Cardiac septum (tissue), 1 donor: ENCODE measurements around the gene RRP12. TPM values are rescaled to one million over a fixed set of nuclear protein-coding genes. Genes with fewer than 3 reads are reported as not detected.
A peak's percentile ranks its signal among the peaks of the same experiment; 100 is the strongest.

ENCODE experiments used
- DNase-seq: peaks from one replicate; pipeline ENCODE4 v3.0.0-alpha.2; 2020; ENCODE audit warnings: low spot score
- intact Hi-C: fragments of 100-400 bp; cut with DNase I; formaldehyde crosslinking; loops from one replicate; pipeline ENCODE4 v1.14.0; 2022
- total RNA-seq: library from RNA; stranded (reverse); fragmentation: NEBNext Ultra II Directional; extraction: Animal tissue kit (Norgen Biotek cat#: 25700); gene quantifications from one replicate; pipeline ENCODE4 v1.2.1, GENCODE V29; 2021
- donor health status: DM: no; HTN: no; CAD: no.

The RRP12 gene
- total RNA-seq, 1 donor from 2014 or later = 23.5 TPM

DNA sequence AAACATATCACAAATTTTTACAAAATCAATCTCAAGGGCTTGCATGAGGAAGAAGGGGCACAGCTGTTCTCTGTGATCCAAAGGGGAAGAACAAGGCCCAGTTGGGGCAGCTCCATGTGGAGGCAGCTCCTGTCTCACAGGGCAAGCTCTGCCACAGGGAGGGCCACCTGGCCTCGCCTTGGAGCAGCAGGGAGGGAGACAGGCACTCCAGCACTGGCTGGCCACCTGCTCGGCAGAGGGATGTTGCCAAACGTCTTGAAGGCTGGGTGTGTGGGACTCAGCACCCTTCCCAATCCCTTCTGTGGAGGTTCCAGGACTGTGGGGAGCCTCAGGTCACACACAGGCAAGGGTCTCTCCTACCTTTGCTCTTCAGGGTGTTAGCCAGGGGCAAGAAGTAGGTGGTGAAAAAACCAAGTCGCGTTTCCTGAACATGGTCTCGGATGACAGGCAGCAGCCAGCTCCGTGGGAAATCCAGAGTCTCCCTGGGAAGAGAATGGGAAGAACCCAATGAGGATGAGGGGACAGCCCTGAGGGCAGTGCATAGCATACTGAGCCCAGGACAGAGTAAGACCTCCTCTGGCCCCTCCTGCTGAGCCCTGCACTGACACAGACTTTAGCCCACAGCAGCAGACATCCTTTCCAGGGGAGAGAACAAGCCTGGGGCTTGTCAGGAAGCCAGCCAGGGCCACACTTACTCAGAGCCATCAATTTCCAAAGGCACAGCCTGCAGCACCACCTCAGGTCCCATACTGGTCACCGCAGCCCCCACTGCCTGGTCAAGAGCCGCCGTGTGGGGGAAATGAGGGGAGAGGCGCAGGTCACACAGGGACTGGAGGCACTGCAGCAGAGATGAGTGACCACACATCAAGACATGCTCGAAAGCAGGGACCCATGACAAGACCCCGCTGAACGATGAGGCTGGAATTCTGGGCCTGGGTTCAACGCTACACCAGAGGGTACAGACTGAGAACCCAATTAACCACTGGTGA, 21.9 kb downstream of the RRP12 start:
- intact Hi-C loops = no loop called here

DNA sequence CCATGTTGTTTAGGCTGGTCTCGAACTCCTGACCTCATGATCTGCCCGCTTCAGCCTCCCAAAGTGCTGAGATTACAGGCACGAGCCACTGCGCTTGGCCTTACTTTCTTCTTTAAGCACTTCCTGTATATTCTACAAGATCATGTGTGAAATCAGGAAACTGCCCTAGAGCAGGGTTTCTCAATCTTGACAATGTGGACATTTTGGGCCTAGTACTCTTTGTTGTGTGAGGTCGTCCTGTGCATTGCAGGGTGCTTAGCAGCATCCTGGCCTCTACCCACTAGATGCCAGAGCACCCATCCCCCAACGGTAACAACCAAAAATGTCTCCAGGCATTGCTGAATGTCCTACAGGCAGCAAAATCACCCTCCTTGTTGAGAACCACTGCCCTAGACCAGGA, 24.7 kb downstream of the RRP12 start:
- no peak for DNase-seq
- intact Hi-C loops = no loop called here

More for the DNA sequence above, 21.9 kb downstream of the RRP12 start:
- DNase-seq = no peak

DNA sequence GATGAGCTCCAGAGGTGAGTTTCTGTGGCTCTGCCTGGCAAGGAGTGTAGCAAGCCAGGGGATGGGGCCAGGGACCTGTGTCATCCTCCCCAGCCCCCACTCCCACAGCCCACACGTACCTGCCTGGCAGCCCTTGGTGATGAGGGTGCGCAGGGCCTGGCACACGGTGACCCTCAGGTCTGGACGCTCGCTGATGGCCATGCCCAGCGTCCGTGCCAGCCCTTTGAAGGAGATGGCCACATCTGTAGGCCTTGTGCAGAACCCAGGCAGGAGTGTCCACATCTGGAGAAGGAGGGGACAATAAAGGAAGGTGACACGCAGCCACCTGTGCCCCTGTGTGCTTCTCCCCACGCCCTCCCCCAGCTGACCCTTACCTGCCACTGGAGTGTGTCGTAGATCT, 27.7 kb downstream of the RRP12 start:
- DNase-seq = no peak
- intact Hi-C loops = no loop called here

DNA sequence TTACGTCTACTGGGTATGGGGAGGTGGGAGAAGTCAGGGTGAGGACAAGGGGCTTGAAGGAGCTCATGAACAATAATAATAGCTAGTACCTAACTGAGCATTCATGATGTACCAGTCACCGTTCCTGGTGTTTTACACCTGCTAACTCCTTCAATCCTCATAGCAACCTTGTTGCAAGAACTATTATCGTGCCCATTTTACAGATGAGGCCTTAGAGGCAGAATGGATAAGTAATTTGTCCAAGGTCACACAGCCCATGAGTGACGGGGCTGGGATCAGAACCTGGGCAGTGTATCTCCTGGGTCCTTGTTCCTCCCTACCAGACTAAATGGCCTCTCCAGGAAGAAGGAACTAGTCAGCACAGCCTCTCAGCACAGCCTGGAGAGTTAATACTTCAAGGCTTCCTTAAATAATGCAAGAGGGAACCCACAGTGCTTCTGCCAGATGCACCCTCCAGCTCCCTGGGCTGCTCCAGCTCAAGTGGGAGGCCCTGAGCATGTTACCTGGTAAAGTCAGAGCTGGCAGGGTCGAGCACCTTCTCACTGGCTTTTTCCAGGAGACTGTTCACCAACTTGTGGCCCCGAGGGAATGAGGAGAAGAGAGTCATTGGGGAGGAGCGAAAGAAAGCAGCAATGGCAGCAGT, 28.8 kb downstream of the RRP12 start:
- no peak for DNase-seq
- intact Hi-C loops = no loop called here

DNA sequence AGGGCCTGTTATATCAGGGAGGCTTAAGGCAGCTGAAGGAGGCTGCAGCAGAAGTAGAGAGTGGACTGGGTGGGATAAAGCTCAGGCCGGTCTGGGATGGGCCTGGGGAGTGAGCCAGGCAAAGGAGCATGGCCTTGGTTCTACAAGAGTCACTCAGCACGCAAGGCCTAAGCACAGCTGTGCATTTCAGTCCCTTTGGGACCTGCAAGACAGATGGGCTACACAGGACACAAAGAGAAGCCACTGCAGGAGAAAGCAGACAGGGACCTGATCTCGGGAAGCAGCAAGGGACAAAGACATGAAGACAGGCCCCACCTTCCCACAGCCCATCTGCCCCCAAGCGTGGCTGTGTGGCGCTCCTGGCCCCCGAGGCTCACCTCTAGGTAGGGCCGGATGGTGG, 29.4 kb downstream of the RRP12 start:
- DNase-seq = no peak
- intact Hi-C loops = no loop called here

DNA sequence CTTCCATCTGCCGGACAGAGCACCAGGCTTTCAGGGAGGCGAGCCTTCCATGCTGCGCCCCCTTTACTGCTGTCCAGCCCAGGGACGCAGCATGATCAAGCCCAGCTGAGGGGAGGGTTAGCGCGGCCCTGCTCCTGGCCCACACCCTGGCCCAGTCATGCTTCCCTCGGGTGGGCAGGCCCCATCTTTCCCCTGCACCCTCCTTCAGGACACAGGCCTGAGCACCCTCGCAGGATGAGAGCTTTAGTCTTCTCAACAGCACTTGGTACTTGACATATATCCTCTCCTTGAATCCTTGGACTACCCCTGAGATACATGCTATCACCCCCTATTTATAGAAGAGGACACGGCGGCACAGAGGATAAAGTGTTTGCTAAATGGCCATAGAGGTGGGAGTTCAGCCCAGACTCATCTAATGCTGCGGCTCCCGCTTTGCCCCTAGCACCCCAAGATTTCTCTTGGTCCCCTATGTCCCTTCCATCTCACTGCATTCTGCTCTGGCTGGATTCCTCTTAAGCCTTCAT, 34.0 kb downstream of the RRP12 start:
- no peak for DNase-seq
- intact Hi-C loops = no loop called here

DNA sequence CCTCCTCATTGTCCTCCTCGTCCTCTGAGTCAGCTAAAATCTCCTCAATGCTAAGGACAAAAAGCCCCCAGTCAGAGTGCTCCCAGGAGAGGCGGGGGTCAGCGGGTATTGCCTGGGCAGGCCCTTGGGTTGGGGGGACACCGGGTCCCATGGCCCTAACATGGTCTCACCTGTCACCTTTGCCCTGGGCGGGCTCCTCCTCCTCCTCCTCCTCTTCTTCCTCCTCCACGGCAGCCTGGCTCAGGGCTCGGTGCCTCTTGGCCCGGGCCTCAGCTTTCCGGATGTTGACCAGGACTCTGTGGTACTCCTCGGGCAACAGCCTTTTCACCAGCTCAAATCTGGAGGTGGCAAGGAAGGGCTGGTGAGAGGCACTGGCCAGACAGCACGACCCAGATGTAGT, 34.6 kb downstream of the RRP12 start:
- no peak for DNase-seq
- intact Hi-C loops = no loop called here

DNA sequence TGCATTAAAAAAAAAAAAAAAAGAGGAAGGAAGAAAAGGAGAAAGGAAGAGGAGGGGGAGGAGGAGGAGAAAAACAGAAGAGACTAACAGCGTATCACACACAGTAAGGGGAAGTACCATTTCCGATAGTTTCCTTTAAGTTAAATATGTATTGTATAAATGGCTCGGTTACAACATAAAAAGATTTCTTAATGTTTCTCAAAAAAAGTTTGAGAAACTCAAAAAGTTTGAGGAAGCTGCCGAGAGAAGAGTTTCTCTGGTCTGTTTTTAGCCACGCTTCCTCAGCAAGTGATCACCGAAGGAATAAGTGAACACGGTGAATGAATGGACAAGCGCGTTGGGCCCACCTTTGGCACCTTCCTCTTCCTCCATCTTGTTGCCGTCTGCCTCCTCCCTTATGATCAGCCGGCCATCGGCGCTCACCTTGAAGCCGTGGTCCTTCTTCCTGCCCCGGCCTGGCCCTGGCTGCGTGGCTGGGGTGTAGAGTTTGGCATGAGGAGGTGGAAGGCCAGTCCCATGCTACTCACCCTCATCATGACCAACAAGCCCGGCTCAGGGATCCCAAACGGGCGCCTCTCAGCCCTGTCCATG, 35.3 kb downstream of the RRP12 start:
- no peak for DNase-seq

DNA sequence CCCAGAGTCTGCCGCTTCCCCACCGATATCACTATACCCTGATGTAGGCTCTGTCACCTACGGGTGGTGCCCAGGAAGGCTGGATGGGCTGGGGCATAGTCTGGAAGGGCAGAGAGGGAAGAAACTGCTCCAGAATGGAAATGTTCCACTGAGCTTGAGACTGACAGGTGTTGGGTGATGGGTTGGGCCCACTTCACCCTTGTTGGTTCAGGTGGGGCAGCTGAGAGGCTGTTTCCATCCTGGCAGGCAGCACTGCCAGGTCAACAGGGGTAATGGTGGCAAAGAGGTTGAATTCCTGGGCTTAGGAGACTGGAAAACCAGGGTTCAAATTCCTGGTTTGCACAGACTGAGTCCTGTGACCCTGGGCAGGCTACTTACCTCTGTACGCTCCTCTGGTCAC, 38.1 kb downstream of the RRP12 start:
- intact Hi-C loops = no loop called here
- DNase-seq = no peak

More for the DNA sequence above, 35.3 kb downstream of the RRP12 start:
- intact Hi-C loops = no loop called here

DNA sequence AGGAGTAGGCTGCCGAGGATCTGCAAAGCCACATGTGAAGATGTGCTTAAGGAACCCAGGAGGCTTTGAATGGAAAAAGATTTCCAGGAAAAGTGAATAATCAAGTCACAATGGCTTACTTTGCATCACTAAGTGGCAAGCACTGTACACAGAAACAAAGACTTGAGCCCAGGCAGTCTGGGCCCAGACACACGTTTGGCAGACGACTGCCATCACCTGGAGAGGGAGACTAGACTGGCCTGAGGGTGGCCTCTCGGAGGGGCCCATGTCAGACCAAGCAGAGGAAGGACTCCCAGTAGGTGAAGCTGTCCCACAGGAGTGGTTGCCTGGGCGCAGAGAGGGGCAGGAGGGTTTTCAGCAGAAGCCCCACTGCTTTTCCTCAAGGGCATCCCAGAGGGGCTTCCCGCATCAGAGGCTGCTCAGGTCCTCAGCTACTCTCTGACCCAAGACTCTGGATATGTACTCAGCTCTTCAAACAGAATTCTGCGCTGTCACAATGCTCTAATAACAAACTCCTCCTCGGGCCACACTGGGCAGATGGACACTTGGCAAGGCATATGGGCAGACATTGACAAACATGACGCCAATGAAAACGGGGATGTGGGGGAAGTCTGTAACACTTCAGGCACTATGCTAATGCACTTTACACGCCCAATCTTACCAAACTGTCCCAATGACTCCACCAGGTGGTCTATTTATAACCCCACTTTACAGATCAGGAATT, 38.7 kb downstream of the RRP12 start:
- intact Hi-C loops = no loop called here
- no peak for DNase-seq

DNA sequence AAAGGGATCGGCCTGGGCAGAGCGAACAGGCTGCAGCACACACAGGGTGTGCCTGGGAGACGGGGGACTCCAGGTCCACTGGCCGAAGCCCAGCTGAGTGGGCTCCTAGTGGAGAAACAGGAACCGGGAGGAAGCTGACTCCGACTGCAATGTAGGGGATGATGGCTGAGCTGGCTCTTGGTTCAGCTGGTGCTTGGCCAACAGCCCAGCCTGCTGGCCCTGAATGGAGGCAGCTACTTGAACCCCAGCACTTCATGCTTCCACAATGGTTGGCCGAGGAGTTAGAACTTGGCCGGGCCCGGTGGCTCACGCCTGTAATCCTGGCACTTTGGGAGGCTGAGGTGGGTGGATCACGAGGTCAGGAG, 39.6 kb downstream of the RRP12 start:
- no peak for DNase-seq

DNA sequence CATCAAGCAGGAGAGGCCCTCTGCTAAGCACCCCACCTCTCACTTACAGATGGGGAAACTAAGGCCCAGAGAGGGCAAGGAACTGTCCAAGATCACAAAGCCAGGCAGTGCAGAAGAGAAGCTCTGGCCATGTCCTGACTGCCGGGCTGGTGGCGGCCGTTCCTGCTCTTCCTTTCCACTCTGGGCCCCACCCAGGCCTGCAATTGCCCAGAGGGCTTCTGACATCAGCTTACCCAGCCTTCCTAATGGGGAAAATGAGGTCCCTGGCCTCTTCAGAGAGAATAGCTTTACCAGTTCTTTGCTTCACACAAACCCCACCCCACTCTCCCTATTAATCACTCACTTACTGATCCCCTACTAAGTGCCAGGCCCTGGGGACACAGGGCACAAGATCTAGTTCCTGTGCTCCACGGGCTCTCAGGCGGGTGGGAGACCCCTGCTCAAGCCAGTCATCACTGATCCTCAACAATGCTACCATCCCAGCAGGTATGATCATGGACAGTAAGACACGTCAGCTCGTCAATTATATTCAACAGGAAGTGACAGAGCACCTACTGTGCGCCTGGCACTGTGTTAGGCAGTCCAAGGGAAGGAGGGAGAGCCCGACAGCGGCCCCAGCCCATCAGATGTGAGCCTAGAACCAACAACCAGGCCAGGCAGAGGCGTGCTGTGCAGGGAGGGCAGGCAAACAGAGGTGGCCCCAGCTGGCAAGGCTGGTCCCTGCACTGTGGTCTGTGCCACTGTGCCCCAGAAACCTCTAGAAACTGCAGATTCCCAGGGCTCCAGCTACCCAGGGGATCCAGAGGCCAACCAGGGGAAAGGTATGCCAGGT, 40.2 kb downstream of the RRP12 start:
- intact Hi-C loops = no loop called here
- no peak for DNase-seq

More for the DNA sequence above, 39.6 kb downstream of the RRP12 start:
- intact Hi-C loops = no loop called here

DNA sequence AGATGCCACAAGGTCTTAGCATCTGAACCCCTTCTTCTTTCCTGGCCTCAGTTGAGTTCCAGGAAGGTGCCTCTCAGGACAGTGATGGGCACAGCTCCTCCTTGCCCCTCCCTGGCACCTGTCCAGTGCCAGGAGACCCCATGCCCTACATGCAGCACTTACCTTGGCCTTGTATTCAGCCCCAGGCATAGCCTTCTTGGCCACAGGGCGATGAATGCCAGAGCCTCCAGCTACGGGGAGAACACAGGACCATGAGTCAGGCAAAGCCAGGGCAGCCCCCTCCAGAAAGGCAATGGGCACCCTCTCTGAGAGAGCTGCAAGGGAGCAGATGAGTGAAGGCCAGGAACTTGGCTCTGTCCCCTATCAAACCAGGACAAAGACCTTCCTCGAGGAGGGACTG, 42.4 kb downstream of the RRP12 start:
- intact Hi-C loops = no loop called here

DNA sequence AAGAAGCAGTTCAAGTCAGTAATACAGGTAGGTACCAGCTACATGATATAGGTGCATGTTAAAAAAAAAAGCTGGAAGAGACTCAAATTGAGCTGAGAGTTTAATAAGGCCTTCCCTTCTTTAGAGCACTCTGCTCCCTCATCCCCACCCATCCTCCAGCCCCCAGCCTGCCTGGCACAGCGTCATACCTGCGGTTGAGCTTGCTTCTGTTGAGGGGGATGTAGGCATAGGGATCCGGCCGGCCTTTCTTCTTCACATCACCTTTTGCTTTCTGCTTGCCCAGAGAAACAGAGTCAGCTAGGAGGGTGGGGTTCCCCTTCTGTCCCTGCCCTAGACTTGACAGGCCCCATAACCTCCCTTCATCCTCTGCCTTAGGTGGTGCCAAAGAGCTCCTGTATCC, 42.8 kb downstream of the RRP12 start:
- intact Hi-C loops = no loop called here
- no peak for DNase-seq

More for the DNA sequence above, 42.4 kb downstream of the RRP12 start:
- no peak for DNase-seq

DNA sequence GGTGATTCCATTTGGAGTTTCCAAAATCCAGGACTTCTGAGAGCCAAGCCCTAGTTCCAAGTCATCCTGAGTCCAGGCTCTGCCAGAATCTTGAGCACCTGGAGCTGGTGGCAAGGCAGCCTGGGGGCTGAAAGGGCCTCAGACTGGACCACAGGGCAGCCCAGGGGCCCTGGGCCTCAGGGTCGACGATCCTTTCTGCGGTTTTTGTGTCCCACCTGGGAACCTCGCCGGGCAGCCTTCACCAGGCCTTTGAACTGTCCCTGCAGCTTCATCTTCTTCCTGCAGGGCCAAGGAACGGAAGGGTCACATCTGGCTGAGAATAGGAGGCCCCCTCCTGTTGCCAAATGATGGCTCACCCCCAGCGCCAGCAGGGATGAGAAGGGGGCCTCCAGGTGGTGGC, 44.2 kb downstream of the RRP12 start:
- intact Hi-C loops = no loop called here
- no peak for DNase-seq

DNA sequence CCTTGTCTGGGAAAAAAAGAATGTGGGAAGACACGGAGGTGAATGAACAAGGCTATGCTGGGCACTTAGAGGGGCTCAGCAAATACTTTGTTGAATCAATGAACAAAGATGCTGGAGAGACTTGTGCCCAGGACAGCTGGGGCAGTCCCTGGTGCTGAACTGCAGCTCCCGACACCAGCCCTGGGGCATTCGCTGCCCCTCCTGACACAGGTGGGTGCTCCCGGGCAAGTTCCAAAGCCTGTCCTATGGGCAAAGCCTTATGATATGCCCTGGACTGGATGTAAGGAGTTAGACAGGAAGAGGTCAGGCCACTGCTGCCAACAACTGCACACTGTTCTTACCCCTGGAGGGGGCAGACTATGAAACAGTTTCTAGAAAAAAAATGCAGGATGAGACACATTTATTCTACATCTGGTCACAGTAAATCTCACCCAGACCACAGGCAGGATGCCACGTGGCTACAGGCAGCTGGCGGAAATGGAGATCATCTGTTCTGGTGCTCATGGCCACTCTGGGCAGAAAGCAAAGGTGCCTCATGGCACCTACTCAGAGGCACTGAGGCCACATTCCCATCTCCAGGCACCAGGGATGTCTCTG, 44.7 kb downstream of the RRP12 start:
- DNase-seq = no peak
- intact Hi-C loops = no loop called here

DNA sequence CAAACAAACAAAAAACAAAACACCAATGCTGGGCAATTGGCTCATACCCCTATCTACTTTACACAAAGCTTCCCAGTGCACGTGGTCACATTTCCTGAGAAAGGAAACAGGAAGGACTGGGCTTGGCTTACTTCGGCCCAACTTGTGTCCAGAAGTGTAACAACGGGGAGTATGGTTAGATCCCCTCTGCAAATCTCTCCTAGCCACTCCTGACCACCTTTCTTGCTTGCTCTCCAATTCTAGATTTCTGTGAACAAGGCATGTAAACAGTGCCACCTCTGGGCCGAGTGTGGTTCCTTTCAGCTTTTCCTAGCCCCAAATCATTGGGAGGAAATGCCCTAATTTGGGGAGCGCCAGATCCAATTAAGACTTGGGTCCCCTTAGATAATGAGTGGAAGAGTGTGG, 45.6 kb downstream of the RRP12 start:
- DNase-seq = no peak
- intact Hi-C loops = no loop called here

DNA sequence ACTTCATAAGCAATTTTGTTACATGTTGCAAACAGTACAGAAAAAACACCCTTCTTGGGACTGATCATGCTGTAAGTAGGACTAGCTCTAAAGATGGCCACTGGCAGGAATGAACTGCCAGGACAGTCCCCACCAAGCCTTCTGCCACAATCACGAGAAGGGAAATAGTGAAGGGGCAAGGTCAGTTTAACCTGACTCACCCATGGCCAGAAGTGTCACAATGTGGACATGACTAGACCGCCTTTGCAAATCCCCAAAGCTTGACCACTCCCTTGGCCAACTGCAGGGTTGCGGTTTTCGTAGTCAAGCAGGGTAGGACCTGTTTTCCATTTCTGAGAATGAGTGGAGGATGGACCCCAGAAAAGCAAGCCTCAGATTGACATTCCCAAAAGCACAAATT, 47.2 kb downstream of the RRP12 start:
- intact Hi-C loops = no loop called here
- DNase-seq = peak; percentile 91
